Small intestine (tissue), 7 donors: ENCODE measurements around the gene UNC79. TPM values are rescaled to one million over a fixed set of nuclear protein-coding genes. Genes with fewer than 3 reads are reported as not detected.

Source experiments
- DNase-seq, 2 donors: peaks; one replicate each; pipeline versions ENCODE4 v3.0.0 to v3.0.0-alpha.2; 2013
- FAIRE-seq: peaks from 2 replicates; lab custom pipeline; 2012; peaks lifted over from hg19 to GRCh38; lab: Jason Lieb, UNC
- H3K27ac ChIP-seq, 3 donors: one replicate each; pipeline ENCODE4 v1.5.1; 2013; ENCODE audit warnings: low read length in 2 of 3, mild to moderate bottlenecking in 2 of 3, control low read depth in 1 of 3, inconsistent platforms in 1 of 3, low read depth in 1 of 3, moderate library complexity in 1 of 3
- H3K27me3 ChIP-seq, 3 donors: one replicate each; pipeline ENCODE4 v1.6.1; 2013; ENCODE audit warnings: low read length in 3 of 3, inconsistent platforms in 1 of 3; ENCODE audit not compliant: control insufficient read depth in 3 of 3, insufficient read depth in 3 of 3
- H3K36me3 ChIP-seq, 3 donors: one replicate each; pipeline ENCODE4 v1.6.1; 2013; ENCODE audit warnings: low read length in 3 of 3, inconsistent platforms in 1 of 3, low read depth in 1 of 3, mild to moderate bottlenecking in 1 of 3, moderate library complexity in 1 of 3; ENCODE audit not compliant: control insufficient read depth in 3 of 3, insufficient read depth in 2 of 3
- H3K4me1 ChIP-seq, 3 donors: one replicate each; pipeline ENCODE4 v1.6.1; 2013; ENCODE audit warnings: low read length in 2 of 3, inconsistent platforms in 1 of 3, low read depth in 1 of 3, mild to moderate bottlenecking in 1 of 3, moderate library complexity in 1 of 3; ENCODE audit not compliant: control insufficient read depth in 3 of 3, insufficient read depth in 2 of 3
- H3K4me3 ChIP-seq, 3 donors: one replicate each; pipeline ENCODE4 v1.5.1; 2013; ENCODE audit warnings: low read length in 3 of 3, control low read depth in 1 of 3, inconsistent platforms in 1 of 3, low read depth in 1 of 3, mild to moderate bottlenecking in 1 of 3, moderate library complexity in 1 of 3
- H3K9me3 ChIP-seq, 2 donors: one replicate each; pipeline ENCODE4 v1.6.1; 2013; ENCODE audit warnings: low read depth in 1 of 2, low read length in 1 of 2; ENCODE audit not compliant: control insufficient read depth in 2 of 2, insufficient read depth in 1 of 2
- WGBS, 3 donors: extraction: QIAGEN DNeasy Blood & Tissue Kit; methylation state at CpG; one replicate each; pipeline ENCODE4 v1.1.7; 2013; 5-methylcytosine and 5-hydroxymethylcytosine counted together
- polyA plus RNA-seq, 4 donors: library from polyadenylated mRNA; stranded (reverse) in 3 of 4; unstranded in 1 of 4; fragments of 200-250 nt in 3 of 4; fragments of 120-200 nt in 1 of 4; gene quantifications; one replicate each; pipeline versions ENCODE4 v1.2.1 to v1.2.3, GENCODE V29; 2013
- donor health status: healthy with polysubstance abuse.
- donor health status: control.
- donor health status: control.
- donor health status: Bipolar disorder and iron deficiency.
- donor health status: healthy.

UNC79 gene
- polyA plus RNA-seq, 4 donors: 0.18 to 0.41 TPM; not detected in 2

GRCh38 chr14:93733631-93734030 lies 302.9 kb downstream of the UNC79 start:
- FAIRE-seq (no peak), DNase-seq (no peak)
- no peaks in the 10 kb centered on the region for H3K9me3 ChIP-seq
- no peaks in the 10 kb centered on the region for H3K27me3 ChIP-seq
- H3K4me3 ChIP-seq: no peak overlapping the region
- H3K4me1 ChIP-seq: no peaks in the 10 kb centered on the region
- no peak overlapping the region for H3K27ac ChIP-seq
- H3K36me3 ChIP-seq: no peaks in the 10 kb centered on the region
- 59 to 72% (median 60%) methylated on average over 6 of the region's 6 CpGs for WGBS, 3 donors

- no peaks in the 10 kb centered on the region for H3K9me3 ChIP-seq
- no peak overlapping the region for H3K4me3 ChIP-seq
- DNase-seq (no peak), FAIRE-seq (no peak)
- WGBS, 3 donors: 78 to 87% (median 84%) methylated on average over 25 of the region's 25 CpGs
- H3K27ac ChIP-seq: no peak overlapping the region
- H3K27me3 ChIP-seq: no peaks in the 10 kb centered on the region
- H3K36me3 ChIP-seq: no peaks in the 10 kb centered on the region
- H3K4me1 ChIP-seq: no peaks in the 10 kb centered on the region
Observed at GRCh38 chr14:93734086-93734822, 303.5 kb downstream of the UNC79 start.

- DNase-seq: no peak
- Histone ChIP-seq H3K27ac (no peak overlapping the region), H3K9me3 (no peaks in the 10 kb centered on the region), H3K4me1 (no peaks in the 10 kb centered on the region), H3K4me3 (no peak overlapping the region), H3K27me3 (no peaks in the 10 kb centered on the region), H3K36me3 (no peaks in the 10 kb centered on the region)
- 82 to 90% (median 89%) methylated on average over 12 of the region's 12 CpGs for WGBS, 3 donors
- FAIRE-seq: no peak
Observed at GRCh38 chr14:93735206-93735605, 304.5 kb downstream of the UNC79 start.

- no peak overlapping the region for H3K27ac ChIP-seq
- H3K36me3 ChIP-seq: no peaks in the 10 kb centered on the region
- no peak for DNase-seq
- no peak for FAIRE-seq
- H3K9me3 ChIP-seq: no peaks in the 10 kb centered on the region
- no peak overlapping the region for H3K4me3 ChIP-seq
- no peaks in the 10 kb centered on the region for H3K4me1 ChIP-seq
- 69 to 75% (median 74%) methylated on average over 10 of the region's 10 CpGs for WGBS, 3 donors
- H3K27me3 ChIP-seq: no peaks in the 10 kb centered on the region
Observed at GRCh38 chr14:93736378-93737014, 305.8 kb downstream of the UNC79 start.

- DNase-seq (no peak), FAIRE-seq (no peak)
- Histone ChIP-seq H3K4me3 (no peak overlapping the region), H3K9me3 (no peaks in the 10 kb centered on the region), H3K36me3 (no peaks in the 10 kb centered on the region), H3K27me3 (no peaks in the 10 kb centered on the region), H3K4me1 (no peaks in the 10 kb centered on the region), H3K27ac (no peak overlapping the region)
- 72 to 79% (median 78%) methylated on average over 11 of the region's 11 CpGs for WGBS, 3 donors
Observed at GRCh38 chr14:93737634-93738033, 306.9 kb downstream of the UNC79 start.

GRCh38 chr14:93741556-93742230 lies 311.0 kb downstream of the UNC79 start:
- H3K9me3 ChIP-seq: no peaks in the 10 kb centered on the region
- no peak overlapping the region for H3K27ac ChIP-seq
- DNase-seq (no peak), FAIRE-seq (no peak)
- WGBS, 3 donors: 85 to 87% (median 87%) methylated on average over 12 of the region's 12 CpGs
- no peaks in the 10 kb centered on the region for H3K36me3 ChIP-seq
- H3K4me3 ChIP-seq: no peak overlapping the region
- no peaks in the 10 kb centered on the region for H3K27me3 ChIP-seq
- H3K4me1 ChIP-seq: no peaks in the 10 kb centered on the region

- no peak overlapping the region for H3K4me3 ChIP-seq
- no peak overlapping the region for H3K27ac ChIP-seq
Observed at GRCh38 chr14:93742761-93743160, 312.0 kb downstream of the UNC79 start.

GRCh38 chr14:93743270-93744060 lies 312.7 kb downstream of the UNC79 start:
- H3K27ac ChIP-seq: no peak overlapping the region
- no peak for DNase-seq

More at GRCh38 chr14:93742761-93743160, 312.0 kb downstream of the UNC79 start:
- Histone ChIP-seq H3K36me3 (no peaks in the 10 kb centered on the region), H3K27me3 (no peaks in the 10 kb centered on the region), H3K4me1 (no peaks in the 10 kb centered on the region), H3K9me3 (no peaks in the 10 kb centered on the region)
- DNase-seq (no peak), FAIRE-seq (no peak)
- WGBS, 3 donors: 68 to 84% (median 76%) methylated on average over 8 of the region's 8 CpGs

More at GRCh38 chr14:93743270-93744060, 312.7 kb downstream of the UNC79 start:
- Histone ChIP-seq H3K27me3 (no peaks in the 10 kb centered on the region), H3K36me3 (no peaks in the 10 kb centered on the region), H3K9me3 (no peaks in the 10 kb centered on the region), H3K4me1 (no peaks in the 10 kb centered on the region), H3K4me3 (no peak overlapping the region)
- no peak for FAIRE-seq
- WGBS, 3 donors: 85 to 90% (median 89%) methylated on average over 26 of the region's 26 CpGs
